H54 (cell line): Measurements from ENCODE around the gene ASAP2.

ENCODE experiments used
- DNase-seq: peaks from one replicate; pipeline ENCODE4 v3.0.0; 2011; ENCODE audit warnings: low spot score, mixed read lengths; ENCODE audit not compliant: insufficient read length
- FAIRE-seq: peaks from 3 replicates; lab custom pipeline; 2011; peaks lifted over from hg19 to GRCh38; lab: Jason Lieb, UNC
- POLR2A ChIP-seq: IDR thresholded peaks from 2 replicates; pipeline ENCODE4 v1.6.1; 2011; ENCODE audit warnings: low read depth, mild to moderate bottlenecking, low read length

The ASAP2 gene

GRCh38 chr2:9380702-9381628 is 174.4 kb downstream of the ASAP2 start:
- FAIRE-seq (peak; percentile 80), DNase-seq (peak; percentile 62)
- no peak for TF ChIP-seq POLR2A

DNA sequence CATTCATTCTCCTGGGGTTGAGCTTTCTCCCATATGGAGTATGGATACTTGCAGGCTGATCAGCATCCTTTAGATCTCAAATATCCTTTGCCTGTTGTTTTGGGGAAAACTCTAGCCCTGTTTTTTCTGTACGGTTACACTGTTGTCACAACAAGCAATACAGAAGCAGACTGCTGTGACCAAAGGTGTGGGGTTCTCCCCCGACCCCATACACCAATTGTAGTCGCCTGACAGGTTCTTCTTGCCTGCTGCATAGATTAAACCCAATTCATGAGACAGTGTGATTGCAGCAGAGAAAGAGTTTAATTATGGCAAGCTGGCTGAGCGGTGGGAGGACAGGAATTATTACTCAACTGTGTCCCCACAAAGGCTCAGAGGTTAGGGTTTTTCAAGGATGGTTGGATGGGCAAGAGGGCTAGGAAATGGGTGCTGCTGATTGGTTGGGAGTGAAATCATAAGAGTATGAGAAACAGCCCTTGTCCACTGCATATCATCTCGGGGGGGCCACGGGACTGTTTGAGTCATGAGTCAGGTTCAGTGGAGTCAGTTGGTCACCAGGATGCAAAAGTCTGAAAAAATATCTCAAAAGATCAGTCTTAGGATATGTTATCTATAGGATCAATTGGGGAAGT is 176.1 kb downstream of the ASAP2 start:
- DNase-seq (no peak), FAIRE-seq (no peak)
- no peak for TF ChIP-seq POLR2A

GRCh38 chr2:9384521-9384920 is 177.9 kb downstream of the ASAP2 start:
- TF ChIP-seq POLR2A: no peak
- DNase-seq (no peak), FAIRE-seq (no peak)

- DNase-seq (no peak), FAIRE-seq (no peak)
- no peak for TF ChIP-seq POLR2A
Observed at GRCh38 chr2:9385841-9386240, 179.2 kb downstream of the ASAP2 start.

GRCh38 chr2:9388199-9388681 is 181.6 kb downstream of the ASAP2 start:
- FAIRE-seq: no peak

GRCh38 chr2:9388950-9389911 is 182.6 kb downstream of the ASAP2 start:
- no peak for FAIRE-seq
- no peak for TF ChIP-seq POLR2A
- no peak for DNase-seq

More at GRCh38 chr2:9388199-9388681, 181.6 kb downstream of the ASAP2 start:
- DNase-seq: no peak
- no peak for TF ChIP-seq POLR2A

DNA sequence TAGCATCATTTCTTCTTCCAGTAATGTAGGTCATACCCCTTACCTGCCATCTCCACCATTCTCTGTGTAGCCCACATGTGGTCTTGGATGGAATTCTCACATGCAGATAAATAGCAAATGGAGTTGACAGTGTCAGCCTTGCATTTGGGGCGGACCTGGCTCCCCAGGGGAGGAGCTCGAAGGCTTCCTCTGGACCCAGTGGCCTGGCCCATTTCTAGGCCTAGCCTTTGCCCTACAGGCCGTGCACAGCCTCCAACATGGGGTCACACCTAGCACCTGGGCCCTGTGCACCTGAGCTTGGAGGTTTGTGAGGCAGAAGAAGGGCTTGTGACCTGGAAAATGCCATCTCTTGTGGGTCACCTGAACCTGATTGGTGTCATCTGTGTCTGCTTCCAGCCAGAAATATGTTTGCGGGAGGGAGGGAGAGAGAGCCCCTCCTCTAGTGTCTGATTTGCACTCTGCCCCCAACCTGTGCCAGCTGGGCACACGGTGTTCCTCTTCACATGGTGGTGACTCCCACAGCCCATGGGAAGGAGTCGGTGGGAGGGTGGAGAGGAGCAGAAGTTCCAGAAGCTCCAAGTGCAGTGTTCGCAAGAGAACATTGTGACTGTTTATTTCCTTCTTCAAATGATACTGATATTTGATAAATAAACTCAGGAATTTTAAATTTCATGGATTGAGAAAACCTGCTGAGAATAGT is 183.7 kb downstream of the ASAP2 start:
- no peak for DNase-seq
- no peak for FAIRE-seq

GRCh38 chr2:9390991-9391390 is 184.4 kb downstream of the ASAP2 start:
- no peak for TF ChIP-seq POLR2A
- FAIRE-seq: no peak
- DNase-seq: no peak

More for the DNA sequence above, 183.7 kb downstream of the ASAP2 start:
- TF ChIP-seq POLR2A: no peak

DNA sequence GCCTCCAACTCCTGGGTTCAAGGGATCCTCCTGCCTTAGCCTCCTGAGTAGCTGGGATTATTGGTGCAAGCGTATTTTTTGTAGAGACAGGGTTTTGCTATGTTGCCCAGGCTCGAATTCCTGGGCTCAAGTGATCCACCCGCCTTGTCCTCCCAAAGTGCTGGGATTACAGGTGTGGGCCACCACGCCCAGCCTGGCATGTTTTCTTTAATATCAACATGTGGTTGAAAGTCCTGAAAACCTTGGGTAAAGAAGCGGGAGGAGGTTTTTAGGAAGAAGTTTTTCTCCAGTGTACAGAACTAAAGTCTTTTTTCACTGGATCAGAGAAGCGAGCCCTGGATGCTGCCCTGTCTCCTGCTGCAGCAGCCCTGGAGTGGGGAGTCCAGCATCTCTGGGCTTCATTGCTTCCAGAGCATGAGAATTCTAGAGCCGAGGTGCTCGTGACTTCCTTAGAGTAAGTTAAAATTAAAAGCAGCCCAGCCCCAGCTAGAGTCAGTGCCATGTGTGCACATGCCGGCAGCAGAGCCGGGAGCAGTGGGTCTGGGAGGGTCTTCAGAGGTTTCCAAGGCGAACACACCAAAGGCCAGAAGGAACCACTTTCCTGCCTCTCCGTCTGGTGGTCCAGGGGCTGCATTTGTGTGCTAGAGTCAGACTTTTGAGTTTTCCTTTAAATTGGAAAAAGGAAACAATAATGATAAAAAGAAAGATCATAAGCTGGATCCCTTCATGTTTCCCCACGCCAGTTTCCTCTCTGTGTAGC is 185.5 kb downstream of the ASAP2 start:
- DNase-seq (no peak), FAIRE-seq (no peak)
- TF ChIP-seq POLR2A: no peak

DNA sequence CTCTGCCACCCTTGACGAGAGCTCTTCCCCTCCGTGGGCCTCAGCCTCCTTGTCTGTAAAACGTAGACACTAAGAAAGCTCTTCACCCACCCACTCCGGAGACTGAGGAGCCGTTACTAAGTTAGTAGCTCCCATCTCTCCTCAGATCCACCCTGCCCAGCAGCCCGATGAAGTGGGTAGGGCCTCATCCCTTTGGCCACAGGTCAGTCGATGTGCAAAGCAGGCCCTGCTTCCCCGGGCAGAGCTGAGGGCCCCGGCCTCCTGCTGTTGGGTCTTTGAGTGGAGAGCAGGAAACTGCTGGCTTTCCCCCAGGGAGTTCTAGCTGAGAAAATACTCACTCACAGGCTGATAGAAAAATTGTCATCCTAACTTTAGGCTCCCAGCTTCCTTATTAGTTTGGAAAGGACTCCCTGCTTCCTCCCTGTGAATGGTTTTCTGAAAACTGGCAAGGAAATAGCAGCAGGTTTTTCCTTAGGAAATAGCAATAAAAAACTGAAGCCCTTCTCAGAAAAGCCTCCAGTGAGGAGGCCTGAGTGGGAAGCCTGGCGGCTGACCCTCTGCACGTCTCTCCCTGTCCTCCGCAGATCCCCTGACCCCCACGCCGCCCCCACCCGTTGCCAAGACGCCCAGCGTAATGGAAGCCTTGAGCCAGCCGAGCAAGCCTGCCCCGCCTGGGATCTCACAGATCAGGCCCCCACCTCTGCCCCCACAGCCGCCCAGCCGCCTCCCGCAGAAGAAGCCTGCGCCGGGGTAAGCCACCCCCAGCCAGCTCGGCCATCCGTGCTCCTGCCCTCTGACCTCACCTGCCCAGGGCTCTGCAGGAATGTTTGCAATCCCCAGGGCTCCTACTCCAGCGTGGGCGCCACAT is 186.5 kb downstream of the ASAP2 start:
- TF ChIP-seq POLR2A: no peak
- FAIRE-seq: no peak
- no peak for DNase-seq

DNA sequence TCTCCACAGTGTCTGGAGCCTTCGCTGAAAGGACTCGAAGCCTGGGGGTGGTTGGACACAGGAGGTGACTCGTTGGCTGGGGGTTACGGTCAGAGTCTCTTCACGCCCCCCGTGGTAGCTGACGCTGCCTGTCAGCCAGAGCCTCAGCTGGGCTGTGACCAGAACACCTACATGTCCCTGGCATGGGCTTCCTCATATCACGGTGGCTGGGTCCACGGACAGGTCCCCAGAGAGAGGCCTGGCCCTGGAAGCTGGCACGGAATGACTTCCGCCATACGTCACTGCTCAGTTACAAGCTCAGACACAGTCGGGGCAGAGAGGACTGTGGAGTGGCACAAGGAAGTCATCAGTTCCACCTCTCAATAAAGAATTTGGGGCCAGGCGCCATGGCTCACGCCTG is 188.2 kb downstream of the ASAP2 start:
- no peak for DNase-seq
- TF ChIP-seq POLR2A: no peak
- no peak for FAIRE-seq
